Esophagus (tissue), 2 donors: ENCODE data around the gene SLC7A7. TPM values are rescaled to one million over a fixed set of nuclear protein-coding genes. Genes with fewer than 3 reads are reported as not detected.

Source experiments
- H3K27ac ChIP-seq, 2 donors: one replicate each; pipeline ENCODE4 v1.5.1; 2013; ENCODE audit warnings: low read depth in 2 of 2, mild to moderate bottlenecking in 2 of 2, inconsistent platforms in 1 of 2, low read length in 1 of 2, moderate library complexity in 1 of 2
- H3K27me3 ChIP-seq, 2 donors: one replicate each; pipeline ENCODE4 v1.6.1; 2013; ENCODE audit warnings: low read length in 2 of 2, control low read depth in 1 of 2, mild to moderate bottlenecking in 1 of 2; ENCODE audit not compliant: insufficient read depth in 2 of 2, control insufficient read depth in 1 of 2
- H3K36me3 ChIP-seq, 2 donors: one replicate each; pipeline ENCODE4 v1.6.1; 2013; ENCODE audit warnings: low read length in 1 of 2; ENCODE audit not compliant: control insufficient read depth in 2 of 2, insufficient read depth in 2 of 2
- H3K4me1 ChIP-seq, 2 donors: one replicate each; pipeline ENCODE4 v1.6.1; 2013; ENCODE audit warnings: low read length in 1 of 2; ENCODE audit not compliant: control insufficient read depth in 2 of 2, insufficient read depth in 2 of 2
- H3K4me3 ChIP-seq, 2 donors: one replicate each; pipeline ENCODE4 v1.5.1; 2013; ENCODE audit warnings: low read length in 2 of 2, mild to moderate bottlenecking in 2 of 2, low read depth in 1 of 2, moderate library complexity in 1 of 2
- H3K9me3 ChIP-seq, 2 donors: one replicate each; pipeline ENCODE4 v1.6.1; 2013; ENCODE audit warnings: mild to moderate bottlenecking in 2 of 2, low read depth in 1 of 2, low read length in 1 of 2, moderate library complexity in 1 of 2; ENCODE audit not compliant: control insufficient read depth in 2 of 2, insufficient read depth in 1 of 2
- WGBS, 2 donors: extraction: QIAGEN DNeasy Blood & Tissue Kit; methylation state at CpG; one replicate each; pipeline ENCODE4 v1.1.7; 2013; 5-methylcytosine and 5-hydroxymethylcytosine counted together
- polyA plus RNA-seq, 2 donors: library from polyadenylated mRNA; stranded (reverse); fragments of 200-250 nt; gene quantifications; one replicate each; pipeline ENCODE4 v1.2.3, GENCODE V29; 2013
- donor health status: healthy with polysubstance abuse.
- donor health status: Bipolar disorder and iron deficiency.

Gene SLC7A7
- polyA plus RNA-seq, 2 donors = 0.98 to 1.5 TPM

GRCh38 chr14:22822016-22822570, 6.9 kb upstream of the SLC7A7 start:
- peaks cover 0 to 6% of the 10 kb centered on the region in 2 donors for H3K4me1 ChIP-seq
- no peaks in the 10 kb centered on the region for H3K36me3 ChIP-seq
- H3K27ac ChIP-seq = peak overlapping the region in 1 of 2 donors; percentile 35
- peak overlapping the region in 1 of 2 donors; percentile 39 for H3K4me3 ChIP-seq
- no peaks in the 10 kb centered on the region for H3K27me3 ChIP-seq
- H3K9me3 ChIP-seq = no peaks in the 10 kb centered on the region
- WGBS, 2 donors = 61 to 67% methylated on average over 32 of the region's 32 CpGs

GRCh38 chr14:22821193-22822015, 6.2 kb upstream of the SLC7A7 start:
- Histone ChIP-seq H3K27me3 (no peaks in the 10 kb centered on the region), H3K4me1 (peaks cover 0 to 6% of the 10 kb centered on the region in 2 donors), H3K36me3 (no peaks in the 10 kb centered on the region), H3K27ac (no peak overlapping the region), H3K9me3 (no peaks in the 10 kb centered on the region), H3K4me3 (no peak overlapping the region)
- 76 to 83% methylated on average over 24 of the region's 24 CpGs for WGBS, 2 donors

GRCh38 chr14:22820731-22821130, 5.5 kb upstream of the SLC7A7 start:
- no peak overlapping the region for H3K4me3 ChIP-seq

GRCh38 chr14:22819151-22819988, 4.1 kb upstream of the SLC7A7 start:
- Histone ChIP-seq H3K36me3 (no peaks in the 10 kb centered on the region), H3K27ac (peak overlapping the region; percentile 4 to 62), H3K4me1 (peaks cover 0 to 6% of the 10 kb centered on the region in 2 donors), H3K9me3 (no peaks in the 10 kb centered on the region), H3K4me3 (no peak overlapping the region), H3K27me3 (no peaks in the 10 kb centered on the region)
- WGBS, 2 donors = 38 to 52% methylated on average over 10 of the region's 10 CpGs

More at GRCh38 chr14:22820731-22821130, 5.5 kb upstream of the SLC7A7 start:
- Histone ChIP-seq H3K36me3 (no peaks in the 10 kb centered on the region), H3K9me3 (no peaks in the 10 kb centered on the region), H3K27me3 (no peaks in the 10 kb centered on the region), H3K4me1 (peaks cover 0 to 6% of the 10 kb centered on the region in 2 donors), H3K27ac (no peak overlapping the region)
- 51 to 55% methylated on average over 1 of the region's 1 CpG for WGBS, 2 donors

- Histone ChIP-seq H3K36me3 (no peaks in the 10 kb centered on the region), H3K27me3 (no peaks in the 10 kb centered on the region), H3K4me3 (no peak overlapping the region), H3K27ac (no peak overlapping the region), H3K9me3 (no peaks in the 10 kb centered on the region), H3K4me1 (no peaks in the 10 kb centered on the region)
- 82 to 87% methylated on average over 7 of the region's 7 CpGs for WGBS, 2 donors
These were observed 862 bp downstream of the SLC7A7 start for GRCh38 chr14:22814373-22814772.

GRCh38 chr14:22813145-22813544, 2.1 kb downstream of the SLC7A7 start:
- H3K4me3 ChIP-seq = no peak overlapping the region
- 83 to 85% methylated on average over 9 of the region's 9 CpGs for WGBS, 2 donors
- no peaks in the 10 kb centered on the region for H3K36me3 ChIP-seq
- H3K27me3 ChIP-seq = no peaks in the 10 kb centered on the region
- no peaks in the 10 kb centered on the region for H3K9me3 ChIP-seq
- no peaks in the 10 kb centered on the region for H3K4me1 ChIP-seq
- H3K27ac ChIP-seq = no peak overlapping the region

- Histone ChIP-seq H3K9me3 (no peaks in the 10 kb centered on the region), H3K36me3 (no peaks in the 10 kb centered on the region)
These were observed 2.5 kb downstream of the SLC7A7 start for GRCh38 chr14:22812744-22813143.

GRCh38 chr14:22811722-22812121, 3.5 kb downstream of the SLC7A7 start:
- no peaks in the 10 kb centered on the region for H3K9me3 ChIP-seq
- no peaks in the 10 kb centered on the region for H3K36me3 ChIP-seq
- no peaks in the 10 kb centered on the region for H3K4me1 ChIP-seq
- H3K27ac ChIP-seq = no peak overlapping the region
- WGBS, 2 donors = 38 to 59% methylated on average over 2 of the region's 2 CpGs
- H3K4me3 ChIP-seq = no peak overlapping the region
- H3K27me3 ChIP-seq = no peaks in the 10 kb centered on the region

More at GRCh38 chr14:22812744-22813143, 2.5 kb downstream of the SLC7A7 start:
- WGBS, 2 donors = 88 to 97% methylated on average over 4 of the region's 4 CpGs
- Histone ChIP-seq H3K4me1 (no peaks in the 10 kb centered on the region), H3K27me3 (no peaks in the 10 kb centered on the region), H3K27ac (no peak overlapping the region), H3K4me3 (no peak overlapping the region)

GRCh38 chr14:22808388-22809209, 6.6 kb downstream of the SLC7A7 start:
- no peaks in the 10 kb centered on the region for H3K9me3 ChIP-seq
- no peaks in the 10 kb centered on the region for H3K36me3 ChIP-seq
- 81 to 92% methylated on average over 5 of the region's 5 CpGs for WGBS, 2 donors
- H3K4me3 ChIP-seq = no peak overlapping the region
- H3K27me3 ChIP-seq = no peaks in the 10 kb centered on the region
- no peaks in the 10 kb centered on the region for H3K4me1 ChIP-seq
- no peak overlapping the region for H3K27ac ChIP-seq
